ENCODE measurements around the gene TMEM139. TPM values are rescaled to one million over a fixed set of nuclear protein-coding genes. Genes with fewer than 3 reads are reported as not detected.

Gene TMEM139
- total and polyA plus RNA-seq, 10 of the 15 experiments (the other 5 are each of a cell fraction or from before 2014, with no cell fraction given) = 0.31 TPM; not detected in 9

DNA sequence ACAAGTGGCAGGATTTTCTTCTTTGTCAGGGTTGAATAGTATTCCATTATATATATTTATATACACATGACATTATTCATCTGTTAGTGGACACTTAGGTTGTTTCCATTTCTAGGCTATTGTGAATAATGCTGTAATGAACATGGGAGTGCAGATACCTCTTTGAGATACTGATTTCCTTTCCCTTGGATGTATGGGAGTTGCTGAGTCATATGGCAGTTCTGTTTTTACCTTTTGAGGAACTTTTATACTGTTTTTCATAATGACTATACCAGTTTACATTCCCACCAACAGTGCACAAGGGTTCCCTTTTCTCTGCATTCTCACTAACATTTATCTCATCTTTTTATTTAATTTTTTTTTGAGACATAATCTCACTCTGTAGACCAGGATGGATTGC lies 29.4 kb downstream of the TMEM139 start:
- Histone ChIP-seq H3K4me1 (ENCODE audit: control insufficient read depth, insufficient read depth, low read length) (peaks cover 11% of the 10 kb centered on the region), H3K36me3 (ENCODE audit: control insufficient read depth in 2 of 2, insufficient read depth in 2 of 2, low read length in 1 of 2) (no peaks in the 10 kb centered on the region; a peak in 1 of 4 replicates), H2AFZ (ENCODE audit: control insufficient read depth, low read depth, low read length) (no peak overlapping the region), H3K4me2 (ENCODE audit: control insufficient read depth, insufficient read depth) (0 out of 2 replicates have a peak overlapping the region, but pooled peaks have one; percentile 33), H4K20me1 (ENCODE audit: control insufficient read depth, insufficient read depth) (no peaks in the 10 kb centered on the region), H3K27me3 (replicated peaks in 1 of 2; ENCODE audit: control insufficient read depth in 2 of 2, insufficient read depth in 2 of 2, low read length in 1 of 2) (no peaks in the 10 kb centered on the region), H3K9ac (ENCODE audit: control insufficient read depth, insufficient read depth, low read length) (no peak overlapping the region), H3K27ac (ENCODE audit: control insufficient read depth, insufficient read depth) (no peak overlapping the region), H3K79me2 (ENCODE audit: control insufficient read depth, insufficient read depth, low read length) (no peaks in the 10 kb centered on the region), H3K4me3 (no peak overlapping the region), H3K9me3 (replicated peaks; ENCODE audit: control insufficient read depth, insufficient read depth, low read length) (no peaks in the 10 kb centered on the region; the same call in 2 of the 3 replicates)
- ChIA-PET RAD21 (ENCODE audit: unreplicated experiment) (no interaction called here), SMC1A (ENCODE audit: uncharacterized antibody, unreplicated experiment) (interaction anchor here (1.3 kb wide), 1 partner anchor 17 kb away, joined by 3 read pairs; no protein-coding TSS in a partner anchor), CTCF (no interaction called here), POLR2A (no interaction called here)
- no peak for FAIRE-seq
- intact Hi-C loops (cut with micrococcal nuclease; ENCODE audit: unreplicated experiment) = no loop called here
- ATAC-seq = no peak
- BruUV-seq (replicated peaks) = no TSS peak
- in situ Hi-C loops (cut with MboI) = no loop called here
- no peak for DNase-seq (ENCODE audit: low read depth, low spot score)
- TF ChIP-seq MYB (IDR thresholded peaks at IDR 0.05; ENCODE audit: borderline replicate concordance, low read depth, low read length) (no peak), MYC (IDR thresholded peaks at IDR 0.05; ENCODE audit: insufficient read depth, insufficient read length, insufficient replicate concordance, low read length, severe bottlenecking) (no peak), SIX5 (IDR thresholded peaks at IDR 0.05; ENCODE audit: low read depth, low read length, severe bottlenecking) (no peak), JUNB (IDR thresholded peaks at IDR 0.05) (peak; percentile 67), NFIC (IDR thresholded peaks at IDR 0.05; ENCODE audit: low read depth, low read length) (peak; percentile 55), IRF4 (IDR thresholded peaks at IDR 0.05; ENCODE audit: low read depth, low read length) (peak; percentile 30; the same call in 1 of the 2 replicates), NR2F1 (conservative IDR thresholded peaks at IDR 0.05) (no peak), ASH2L (IDR thresholded peaks at IDR 0.05; ENCODE audit: borderline replicate concordance, low read depth) (no peak)
- TF ChIP-seq, protein P1, sequence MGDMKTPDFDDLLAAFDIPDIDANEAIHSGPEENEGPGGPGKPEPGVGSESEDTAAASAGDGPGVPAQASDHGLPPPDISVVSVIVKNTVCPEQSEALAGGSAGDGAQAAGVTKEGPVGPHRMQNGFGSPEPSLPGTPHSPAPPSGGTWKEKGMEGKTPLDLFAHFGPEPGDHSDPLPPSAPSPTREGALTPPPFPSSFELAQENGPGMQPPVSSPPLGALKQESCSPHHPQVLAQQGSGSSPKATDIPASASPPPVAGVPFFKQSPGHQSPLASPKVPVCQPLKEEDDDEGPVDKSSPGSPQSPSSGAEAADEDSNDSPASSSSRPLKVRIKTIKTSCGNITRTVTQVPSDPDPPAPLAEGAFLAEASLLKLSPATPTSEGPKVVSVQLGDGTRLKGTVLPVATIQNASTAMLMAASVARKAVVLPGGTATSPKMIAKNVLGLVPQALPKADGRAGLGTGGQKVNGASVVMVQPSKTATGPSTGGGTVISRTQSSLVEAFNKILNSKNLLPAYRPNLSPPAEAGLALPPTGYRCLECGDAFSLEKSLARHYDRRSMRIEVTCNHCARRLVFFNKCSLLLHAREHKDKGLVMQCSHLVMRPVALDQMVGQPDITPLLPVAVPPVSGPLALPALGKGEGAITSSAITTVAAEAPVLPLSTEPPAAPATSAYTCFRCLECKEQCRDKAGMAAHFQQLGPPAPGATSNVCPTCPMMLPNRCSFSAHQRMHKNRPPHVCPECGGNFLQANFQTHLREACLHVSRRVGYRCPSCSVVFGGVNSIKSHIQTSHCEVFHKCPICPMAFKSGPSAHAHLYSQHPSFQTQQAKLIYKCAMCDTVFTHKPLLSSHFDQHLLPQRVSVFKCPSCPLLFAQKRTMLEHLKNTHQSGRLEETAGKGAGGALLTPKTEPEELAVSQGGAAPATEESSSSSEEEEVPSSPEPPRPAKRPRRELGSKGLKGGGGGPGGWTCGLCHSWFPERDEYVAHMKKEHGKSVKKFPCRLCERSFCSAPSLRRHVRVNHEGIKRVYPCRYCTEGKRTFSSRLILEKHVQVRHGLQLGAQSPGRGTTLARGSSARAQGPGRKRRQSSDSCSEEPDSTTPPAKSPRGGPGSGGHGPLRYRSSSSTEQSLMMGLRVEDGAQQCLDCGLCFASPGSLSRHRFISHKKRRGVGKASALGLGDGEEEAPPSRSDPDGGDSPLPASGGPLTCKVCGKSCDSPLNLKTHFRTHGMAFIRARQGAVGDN (IDR thresholded peaks at IDR 0.05) = no peak
- TF ChIP-seq, protein P2, sequence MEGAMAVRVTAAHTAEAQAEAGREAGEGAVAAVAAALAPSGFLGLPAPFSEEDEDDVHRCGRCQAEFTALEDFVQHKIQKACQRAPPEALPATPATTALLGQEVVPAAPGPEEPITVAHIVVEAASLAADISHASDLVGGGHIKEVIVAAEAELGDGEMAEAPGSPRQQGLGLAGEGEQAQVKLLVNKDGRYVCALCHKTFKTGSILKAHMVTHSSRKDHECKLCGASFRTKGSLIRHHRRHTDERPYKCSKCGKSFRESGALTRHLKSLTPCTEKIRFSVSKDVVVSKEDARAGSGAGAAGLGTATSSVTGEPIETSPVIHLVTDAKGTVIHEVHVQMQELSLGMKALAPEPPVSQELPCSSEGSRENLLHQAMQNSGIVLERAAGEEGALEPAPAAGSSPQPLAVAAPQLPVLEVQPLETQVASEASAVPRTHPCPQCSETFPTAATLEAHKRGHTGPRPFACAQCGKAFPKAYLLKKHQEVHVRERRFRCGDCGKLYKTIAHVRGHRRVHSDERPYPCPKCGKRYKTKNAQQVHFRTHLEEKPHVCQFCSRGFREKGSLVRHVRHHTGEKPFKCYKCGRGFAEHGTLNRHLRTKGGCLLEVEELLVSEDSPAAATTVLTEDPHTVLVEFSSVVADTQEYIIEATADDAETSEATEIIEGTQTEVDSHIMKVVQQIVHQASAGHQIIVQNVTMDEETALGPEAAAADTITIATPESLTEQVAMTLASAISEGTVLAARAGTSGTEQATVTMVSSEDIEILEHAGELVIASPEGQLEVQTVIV (IDR thresholded peaks at IDR 0.05; ENCODE audit: borderline replicate concordance, partially characterized antibody) = no peak
- TF ChIP-seq, protein P3, sequence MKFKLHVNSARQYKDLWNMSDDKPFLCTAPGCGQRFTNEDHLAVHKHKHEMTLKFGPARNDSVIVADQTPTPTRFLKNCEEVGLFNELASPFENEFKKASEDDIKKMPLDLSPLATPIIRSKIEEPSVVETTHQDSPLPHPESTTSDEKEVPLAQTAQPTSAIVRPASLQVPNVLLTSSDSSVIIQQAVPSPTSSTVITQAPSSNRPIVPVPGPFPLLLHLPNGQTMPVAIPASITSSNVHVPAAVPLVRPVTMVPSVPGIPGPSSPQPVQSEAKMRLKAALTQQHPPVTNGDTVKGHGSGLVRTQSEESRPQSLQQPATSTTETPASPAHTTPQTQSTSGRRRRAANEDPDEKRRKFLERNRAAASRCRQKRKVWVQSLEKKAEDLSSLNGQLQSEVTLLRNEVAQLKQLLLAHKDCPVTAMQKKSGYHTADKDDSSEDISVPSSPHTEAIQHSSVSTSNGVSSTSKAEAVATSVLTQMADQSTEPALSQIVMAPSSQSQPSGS (IDR thresholded peaks at IDR 0.05; ENCODE audit: low read length) = peak; percentile 34; the same call in 1 of the 2 replicates
- TF ChIP-seq, protein P4, sequence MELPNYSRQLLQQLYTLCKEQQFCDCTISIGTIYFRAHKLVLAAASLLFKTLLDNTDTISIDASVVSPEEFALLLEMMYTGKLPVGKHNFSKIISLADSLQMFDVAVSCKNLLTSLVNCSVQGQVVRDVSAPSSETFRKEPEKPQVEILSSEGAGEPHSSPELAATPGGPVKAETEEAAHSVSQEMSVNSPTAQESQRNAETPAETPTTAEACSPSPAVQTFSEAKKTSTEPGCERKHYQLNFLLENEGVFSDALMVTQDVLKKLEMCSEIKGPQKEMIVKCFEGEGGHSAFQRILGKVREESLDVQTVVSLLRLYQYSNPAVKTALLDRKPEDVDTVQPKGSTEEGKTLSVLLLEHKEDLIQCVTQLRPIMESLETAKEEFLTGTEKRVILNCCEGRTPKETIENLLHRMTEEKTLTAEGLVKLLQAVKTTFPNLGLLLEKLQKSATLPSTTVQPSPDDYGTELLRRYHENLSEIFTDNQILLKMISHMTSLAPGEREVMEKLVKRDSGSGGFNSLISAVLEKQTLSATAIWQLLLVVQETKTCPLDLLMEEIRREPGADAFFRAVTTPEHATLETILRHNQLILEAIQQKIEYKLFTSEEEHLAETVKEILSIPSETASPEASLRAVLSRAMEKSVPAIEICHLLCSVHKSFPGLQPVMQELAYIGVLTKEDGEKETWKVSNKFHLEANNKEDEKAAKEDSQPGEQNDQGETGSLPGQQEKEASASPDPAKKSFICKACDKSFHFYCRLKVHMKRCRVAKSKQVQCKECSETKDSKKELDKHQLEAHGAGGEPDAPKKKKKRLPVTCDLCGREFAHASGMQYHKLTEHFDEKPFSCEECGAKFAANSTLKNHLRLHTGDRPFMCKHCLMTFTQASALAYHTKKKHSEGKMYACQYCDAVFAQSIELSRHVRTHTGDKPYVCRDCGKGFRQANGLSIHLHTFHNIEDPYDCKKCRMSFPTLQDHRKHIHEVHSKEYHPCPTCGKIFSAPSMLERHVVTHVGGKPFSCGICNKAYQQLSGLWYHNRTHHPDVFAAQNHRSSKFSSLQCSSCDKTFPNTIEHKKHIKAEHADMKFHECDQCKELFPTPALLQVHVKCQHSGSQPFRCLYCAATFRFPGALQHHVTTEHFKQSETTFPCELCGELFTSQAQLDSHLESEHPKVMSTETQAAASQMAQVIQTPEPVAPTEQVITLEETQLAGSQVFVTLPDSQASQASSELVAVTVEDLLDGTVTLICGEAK (IDR thresholded peaks at IDR 0.05; ENCODE audit: borderline replicate concordance) = no peak

Measured in GM12878 (cell line).